Measurements from ENCODE around the gene PDE8A. TPM values are rescaled to one million over a fixed set of nuclear protein-coding genes. Genes with fewer than 3 reads are reported as not detected.
"Not testable (repeated sequence)": the region's sequence is repeated elsewhere in the genome, so short reads cannot be mapped to it uniquely, and the experiment has no call there.

Gene PDE8A
- total RNA-seq, 2 experiments from 2014 or later, result 17.5 to 19.7 TPM

- CTCF ChIA-PET, result interaction anchor here (1.0 kb wide), 1 partner anchor 16 kb away, joined by 6 read pairs; no protein-coding TSS in a partner anchor
- POLR2A ChIA-PET, result not testable (repeated sequence)
Measured at GRCh38 chr15:85185350-85185749, 203.7 kb downstream of the PDE8A start.

GRCh38 chr15:85188171-85188577 lies 206.5 kb downstream of the PDE8A start:
- CTCF ChIA-PET, POLR2A ChIA-PET: not testable (repeated sequence)

Other genes with a start within 250 kb of the PDE8A start
- gene ZNF592, start 233.3 kb upstream of the PDE8A start, total RNA-seq, result 10 to 100 TPM; 29.6 to 30.0 TPM
- under 1 TPM; 0.06 to 0.08 TPM for gene ALPK3, start 164.5 kb upstream of the PDE8A start, total RNA-seq
- not detected for gene SLC28A1, start 97.2 kb upstream of the PDE8A start, total RNA-seq